Stomach (tissue), 9 donors: ENCODE data around the gene OXER1. TPM values are rescaled to one million over a fixed set of nuclear protein-coding genes. Genes with fewer than 3 reads are reported as not detected.

Experiments used
- DNase-seq, 2 donors: peaks; one replicate each; pipeline versions ENCODE4 v3.0.0 to v3.0.0-alpha.2; 2013 to 2019
- H3K27ac ChIP-seq, 5 donors: fragments of 200-600 bp in 4 of 5; sonication (generic) in 4 of 5; one replicate each; pipeline ENCODE4 v1.5.1; 2013 to 2019; ENCODE audit warnings: mild to moderate bottlenecking in 1 of 5, moderate library complexity in 1 of 5
- H3K27me3 ChIP-seq, 3 donors: fragments of 200-600 bp; sonication (generic); one replicate each; pipeline ENCODE4 v1.5.1; 2017 to 2019; ENCODE audit warnings: mixed run types in 1 of 3
- H3K36me3 ChIP-seq, 4 donors: fragments of 200-600 bp; sonication (generic); 1 replicate in 3 of 4; 2 replicates in 1 of 4; pipeline ENCODE4 v1.5.1; 2016 to 2019
- H3K4me1 ChIP-seq, 4 donors: fragments of 200-600 bp; sonication (generic); one replicate each; pipeline ENCODE4 v1.5.1; 2016 to 2019
- H3K4me3 ChIP-seq, 4 donors: fragments of 200-600 bp; sonication (generic) in 3 of 4; one replicate each; pipeline ENCODE4 v1.5.1; 2016 to 2019; ENCODE audit warnings: mild to moderate bottlenecking in 1 of 4
- H3K9me3 ChIP-seq, 4 donors: fragments of 200-600 bp; sonication (generic); one replicate each; pipeline ENCODE4 v1.5.1; 2016 to 2019
- CTCF ChIP-seq, 7 experiments: fragments of 450-650 bp in 4 of 7; fragments of 200-600 bp in 3 of 7; sonication (generic) in 3 of 7; IDR thresholded peaks; one replicate each; pipeline ENCODE4 v1.5.1; 2016 to 2019; ENCODE audit warnings: antibody characterized with exemption in 7 of 7, control low read depth in 2 of 7, mild to moderate bottlenecking in 1 of 7
- EP300 ChIP-seq: sonication (generic); formaldehyde crosslinking; IDR thresholded peaks from one replicate; pipeline ENCODE4 v1.6.1; 2017; ENCODE audit warnings: antibody characterized with exemption
- POLR2A ChIP-seq, 4 donors: fragments of 450-650 bp; IDR thresholded peaks; one replicate each; pipeline ENCODE4 v1.6.1; 2016; ENCODE audit warnings: antibody characterized with exemption in 4 of 4, control low read depth in 2 of 4, mild to moderate bottlenecking in 1 of 4, moderate library complexity in 1 of 4
- POLR2AphosphoS5 ChIP-seq, 3 donors: sonication (generic); formaldehyde crosslinking; IDR thresholded peaks; one replicate each; pipeline ENCODE4 v1.6.1; 2016; ENCODE audit warnings: antibody characterized with exemption in 3 of 3
- WGBS, 5 donors: extraction: QIAGEN DNeasy Blood & Tissue Kit in 3 of 5; methylation state at CpG; one replicate each; pipeline versions ENCODE4 v1.1.5 to v1.1.7; 2013 to 2018; 5-methylcytosine and 5-hydroxymethylcytosine counted together
- intact Hi-C: fragments of 100-400 bp; cut with DNase I; formaldehyde crosslinking; loops from one replicate; pipeline ENCODE4 v1.15.1; 2023; ENCODE audit warnings: low total_unique reads
- polyA plus RNA-seq, 3 donors: library from polyadenylated mRNA; stranded (reverse); fragments of 200-250 nt; gene quantifications; one replicate each; pipeline ENCODE4 v1.2.3, GENCODE V29; 2013
- total RNA-seq, 5 donors: library from RNA; depleted of rRNA; stranded (reverse); fragments of >200 nt; gene quantifications; one replicate each; pipeline versions ENCODE4 v1.1.0 to v1.2.3, GENCODE V29; 2014 to 2016
- donor health status: healthy with polysubstance abuse.
- donor health status: Bipolar disorder and iron deficiency.
- donor health status: healthy.

Gene OXER1
- total and polyA plus RNA-seq, 8 donors, result 0.46 to 7.8 (median 1.5) TPM; not detected in 2

- TF ChIP-seq POLR2AphosphoS5 (IDR thresholded peaks at IDR 0.05) (no peak), POLR2A (IDR thresholded peaks at IDR 0.05) (no peak), CTCF (IDR thresholded peaks at IDR 0.05) (no peak), EP300 (no peak)
- WGBS, 5 donors, result 76 to 93% (median 87%) methylated on average over 4 to 5 of the region's 5 CpGs
- Histone ChIP-seq H3K27ac (no peak overlapping the region), H3K4me1 (peaks cover 0 to 10% (median 3%) of the 10 kb centered on the region in 4 donors), H3K36me3 (peaks cover 0 to 7% (median 2%) of the 10 kb centered on the region in 4 donors), H3K4me3 (no peak overlapping the region), H3K27me3 (no peaks in the 10 kb centered on the region), H3K9me3 (no peaks in the 10 kb centered on the region)
- intact Hi-C loops, result no loop called here
- DNase-seq, result peak; percentile 11 to 20
These were observed 7.7 kb upstream of the OXER1 start for GRCh38 chr2:42771546-42772153.

- 76 to 83% (median 78%) methylated on average over 18 to 19 of the region's 19 CpGs for WGBS, 5 donors
- intact Hi-C loops, result no loop called here
- TF ChIP-seq CTCF (IDR thresholded peaks at IDR 0.05) (peak in 3 of 7 experiments; percentile 7 to 34 (median 26)), POLR2AphosphoS5 (IDR thresholded peaks at IDR 0.05) (no peak)
- Histone ChIP-seq H3K36me3 (peaks cover 0 to 7% (median 2%) of the 10 kb centered on the region in 4 donors), H3K9me3 (no peaks in the 10 kb centered on the region), H3K4me1 (peaks cover 0 to 6% (median 3%) of the 10 kb centered on the region in 4 donors), H3K27ac (no peak overlapping the region), H3K27me3 (no peaks in the 10 kb centered on the region), H3K4me3 (no peak overlapping the region)
- DNase-seq, result peak; percentile 25 to 61
These were observed 6.6 kb upstream of the OXER1 start for GRCh38 chr2:42770288-42771131.

GRCh38 chr2:42769583-42770287 lies 5.8 kb upstream of the OXER1 start:
- no peak for TF ChIP-seq POLR2A (IDR thresholded peaks at IDR 0.05)
- TF ChIP-seq EP300, result no peak
- TF ChIP-seq POLR2AphosphoS5 (IDR thresholded peaks at IDR 0.05), result no peak
- 93 to 96% (median 95%) methylated on average over 6 to 10 of the region's 10 CpGs for WGBS, 5 donors
- intact Hi-C loops, result no loop called here
- no peaks in the 10 kb centered on the region for H3K27me3 ChIP-seq
- H3K9me3 ChIP-seq, result no peaks in the 10 kb centered on the region
- H3K4me3 ChIP-seq, result no peak overlapping the region
- peak; percentile 2 to 5 for DNase-seq
- peaks cover 0 to 6% (median 0%) of the 10 kb centered on the region in 4 donors for H3K4me1 ChIP-seq
- H3K27ac ChIP-seq, result no peak overlapping the region
- peaks cover 0 to 7% (median 2%) of the 10 kb centered on the region in 4 donors for H3K36me3 ChIP-seq

GRCh38 chr2:42768706-42769256 lies 4.8 kb upstream of the OXER1 start:
- no peaks in the 10 kb centered on the region for H3K27me3 ChIP-seq
- peaks cover 0 to 7% (median 2%) of the 10 kb centered on the region in 4 donors for H3K36me3 ChIP-seq
- no peak for TF ChIP-seq POLR2A (IDR thresholded peaks at IDR 0.05)
- TF ChIP-seq POLR2AphosphoS5 (IDR thresholded peaks at IDR 0.05), result no peak
- TF ChIP-seq CTCF (IDR thresholded peaks at IDR 0.05), result no peak
- no peak overlapping the region for H3K4me3 ChIP-seq
- H3K27ac ChIP-seq, result no peak overlapping the region
- intact Hi-C loops, result no loop called here
- no peak for DNase-seq
- WGBS, 5 donors, result 59 to 88% (median 64%) methylated on average over 3 of the region's 3 CpGs
- no peaks in the 10 kb centered on the region for H3K9me3 ChIP-seq
- H3K4me1 ChIP-seq, result peaks cover 0 to 6% (median 0%) of the 10 kb centered on the region in 4 donors
